GM10266 (cell line): ENCODE data around the gene TEX22.

ENCODE experiments used
- DNase-seq: peaks from one replicate; pipeline ENCODE4 v3.0.0; 2012; ENCODE audit errors: extremely low spot score
- TF ChIP-seq, protein P1 (sequence below): IDR thresholded peaks from 2 replicates; pipeline ENCODE4 v1.5.1; 2012; ENCODE audit warnings: mild to moderate bottlenecking, low read depth; ENCODE audit not compliant: control insufficient read depth, insufficient read depth; ENCODE audit errors: missing control alignments

Gene TEX22

DNA sequence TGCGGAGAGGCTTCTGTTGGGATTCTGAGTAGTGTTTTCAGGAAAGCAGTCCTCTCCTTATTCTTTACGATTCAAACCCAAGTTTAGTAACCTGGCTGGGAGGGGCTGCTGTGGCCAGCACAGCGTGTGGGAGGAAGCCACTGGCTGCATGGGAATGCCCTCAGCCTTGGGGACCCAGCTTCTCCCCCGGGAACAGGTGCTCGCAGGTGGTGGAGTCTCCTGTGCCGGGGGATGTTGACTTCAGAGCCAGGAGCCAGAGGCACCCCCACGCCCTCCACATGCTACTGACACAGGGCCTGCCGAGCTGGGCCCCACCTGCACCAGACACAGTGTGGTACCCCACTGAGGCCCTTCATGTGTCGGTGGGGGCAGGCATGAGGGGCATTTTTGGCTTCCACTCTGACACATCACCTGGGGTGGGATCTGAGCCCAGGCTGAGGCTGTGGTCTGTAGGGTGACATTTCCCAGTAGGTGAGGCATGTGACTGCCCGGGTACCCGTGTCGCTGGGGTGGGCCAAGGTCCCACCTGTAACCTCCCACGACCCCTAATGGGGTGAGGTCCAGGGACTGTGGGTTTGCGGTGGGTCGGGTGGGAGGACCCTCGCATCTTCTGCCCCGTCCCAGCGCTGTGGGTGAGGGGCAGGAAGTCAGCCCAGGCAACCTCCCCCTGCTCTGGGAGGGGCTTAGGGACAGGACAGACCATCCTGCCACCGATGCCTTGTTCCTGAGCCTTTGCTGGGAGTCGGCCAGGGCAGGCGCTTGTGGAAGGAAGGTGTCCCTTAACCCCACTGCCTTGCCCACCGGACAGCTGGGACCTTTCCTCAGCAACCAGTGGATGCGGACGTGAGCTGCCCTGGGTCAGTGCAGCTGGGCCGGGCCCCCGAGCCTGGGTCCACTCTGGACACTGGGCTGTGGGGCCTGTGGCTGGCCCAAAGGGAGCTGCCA is 47.8 kb downstream of the TEX22 start:
- DNase-seq = no peak
- TF ChIP-seq, protein P1, sequence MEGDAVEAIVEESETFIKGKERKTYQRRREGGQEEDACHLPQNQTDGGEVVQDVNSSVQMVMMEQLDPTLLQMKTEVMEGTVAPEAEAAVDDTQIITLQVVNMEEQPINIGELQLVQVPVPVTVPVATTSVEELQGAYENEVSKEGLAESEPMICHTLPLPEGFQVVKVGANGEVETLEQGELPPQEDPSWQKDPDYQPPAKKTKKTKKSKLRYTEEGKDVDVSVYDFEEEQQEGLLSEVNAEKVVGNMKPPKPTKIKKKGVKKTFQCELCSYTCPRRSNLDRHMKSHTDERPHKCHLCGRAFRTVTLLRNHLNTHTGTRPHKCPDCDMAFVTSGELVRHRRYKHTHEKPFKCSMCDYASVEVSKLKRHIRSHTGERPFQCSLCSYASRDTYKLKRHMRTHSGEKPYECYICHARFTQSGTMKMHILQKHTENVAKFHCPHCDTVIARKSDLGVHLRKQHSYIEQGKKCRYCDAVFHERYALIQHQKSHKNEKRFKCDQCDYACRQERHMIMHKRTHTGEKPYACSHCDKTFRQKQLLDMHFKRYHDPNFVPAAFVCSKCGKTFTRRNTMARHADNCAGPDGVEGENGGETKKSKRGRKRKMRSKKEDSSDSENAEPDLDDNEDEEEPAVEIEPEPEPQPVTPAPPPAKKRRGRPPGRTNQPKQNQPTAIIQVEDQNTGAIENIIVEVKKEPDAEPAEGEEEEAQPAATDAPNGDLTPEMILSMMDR = no peak

GRCh38 chr14:105446971-105447370 is 48.6 kb downstream of the TEX22 start:
- TF ChIP-seq, protein P1 = no peak
- DNase-seq = no peak

DNA sequence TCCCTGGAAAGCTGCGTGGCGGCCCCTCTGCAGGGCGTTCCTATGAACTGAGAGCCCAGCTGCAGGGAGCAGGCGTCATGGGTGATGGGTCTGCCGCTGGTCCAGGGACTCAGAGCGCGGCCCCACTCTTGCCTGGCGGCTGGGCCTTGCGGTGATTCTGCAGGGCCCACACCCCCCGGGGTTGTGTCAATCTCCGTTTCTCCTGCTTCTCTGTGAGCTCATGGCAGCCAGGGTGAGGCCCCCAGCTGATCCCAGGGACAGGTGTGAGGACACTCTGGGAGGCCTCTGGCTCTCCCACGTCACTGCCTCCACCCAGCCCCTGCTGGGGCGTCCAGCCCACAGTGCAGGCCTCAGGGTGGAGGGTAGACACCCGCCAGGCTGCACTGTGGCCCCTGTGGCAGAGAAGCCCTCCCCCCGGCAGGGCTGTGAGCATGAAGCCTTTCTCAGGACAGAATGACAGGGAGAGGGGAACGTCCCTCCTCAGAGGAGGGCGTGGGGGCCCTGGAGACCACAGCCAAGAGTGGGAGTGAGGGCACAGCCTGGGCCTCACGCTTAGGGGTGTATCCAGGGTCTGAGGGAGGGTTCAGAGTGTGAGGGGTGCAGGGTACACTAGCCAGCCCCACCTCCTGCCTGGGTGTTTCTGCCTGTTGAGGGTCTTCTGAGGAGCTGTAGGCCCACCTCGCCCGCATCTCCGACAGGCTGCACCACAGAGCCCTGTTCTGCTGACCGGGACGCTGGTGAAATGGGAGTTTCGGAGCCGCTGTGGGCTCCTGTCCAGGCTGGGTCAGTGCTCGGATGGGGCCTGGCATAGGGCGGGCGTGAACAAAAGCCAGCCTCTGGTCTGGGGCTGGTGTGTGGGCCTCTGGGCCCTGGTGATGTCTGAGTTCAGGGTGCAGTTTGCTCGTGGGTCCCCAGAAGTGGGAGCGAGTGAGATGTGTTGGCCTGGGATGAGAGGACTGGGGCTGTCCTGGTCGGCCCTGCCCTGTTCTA is 49.6 kb downstream of the TEX22 start:
- TF ChIP-seq, protein P1 = no peak
- no peak for DNase-seq

DNA sequence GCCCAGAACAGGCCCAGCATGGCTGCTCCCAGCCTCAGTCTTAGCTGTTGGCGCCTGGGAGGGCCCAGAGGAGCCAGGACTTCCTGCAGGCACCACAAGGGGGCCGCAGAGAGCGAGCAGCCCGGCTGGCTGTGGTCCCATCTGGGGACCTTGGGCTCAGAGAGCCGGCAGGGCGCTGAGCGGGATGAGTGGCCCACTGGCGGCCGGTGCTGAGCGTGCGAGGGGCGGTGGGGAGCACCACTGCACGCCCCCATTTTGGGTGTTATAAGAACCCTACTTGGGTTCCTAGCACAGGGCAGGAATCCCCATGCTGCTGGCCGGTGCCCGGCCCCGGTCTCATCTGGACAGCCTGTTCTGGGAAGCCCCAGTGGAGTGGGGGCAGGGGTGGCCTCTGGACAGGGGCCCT is 50.4 kb downstream of the TEX22 start:
- DNase-seq = peak; percentile 92
- TF ChIP-seq, protein P1 = peak; percentile 79

DNA sequence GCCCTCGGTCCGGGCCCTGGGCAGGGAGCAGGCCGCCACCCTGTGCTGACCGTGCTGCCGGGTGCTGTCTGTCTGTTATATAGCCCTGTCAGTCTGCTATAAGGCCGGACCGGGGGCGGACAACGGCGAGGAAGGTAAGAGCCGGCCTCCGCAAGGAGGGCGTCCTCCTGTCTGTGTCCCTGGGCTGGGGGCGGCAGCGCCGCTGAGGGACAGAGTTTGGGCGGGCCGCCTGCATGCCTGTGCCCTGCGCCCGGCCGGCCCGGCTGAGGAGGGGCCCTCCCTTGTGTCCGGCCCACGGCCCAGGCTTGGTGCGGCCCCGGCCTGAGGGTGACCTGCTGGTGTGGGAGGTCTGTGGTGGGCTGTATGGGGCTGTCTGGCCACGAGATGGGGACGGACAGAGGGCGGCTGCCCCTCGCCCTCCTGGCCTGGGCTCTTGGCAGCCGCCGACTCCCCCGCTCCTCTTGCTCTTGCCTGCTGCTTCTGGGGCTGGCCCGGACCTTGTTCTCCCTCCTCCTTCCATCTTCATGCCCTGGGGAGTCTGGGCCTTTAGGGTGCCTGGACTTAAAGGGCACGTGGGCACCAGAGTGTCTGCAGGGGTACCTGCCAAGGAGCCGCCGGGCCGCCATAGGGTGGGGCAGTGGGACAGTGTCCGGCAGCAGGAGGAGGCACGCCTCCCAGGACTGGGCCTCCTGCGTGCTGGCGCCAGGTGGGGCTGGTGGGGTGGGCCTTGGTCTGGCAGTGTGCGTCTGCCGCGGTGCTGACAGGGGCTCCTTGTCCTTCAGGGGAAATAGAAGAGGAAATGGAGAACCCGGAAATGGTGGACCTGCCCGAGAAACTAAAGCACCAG is 51.2 kb downstream of the TEX22 start:
- TF ChIP-seq, protein P1 = no peak
- no peak for DNase-seq

DNA sequence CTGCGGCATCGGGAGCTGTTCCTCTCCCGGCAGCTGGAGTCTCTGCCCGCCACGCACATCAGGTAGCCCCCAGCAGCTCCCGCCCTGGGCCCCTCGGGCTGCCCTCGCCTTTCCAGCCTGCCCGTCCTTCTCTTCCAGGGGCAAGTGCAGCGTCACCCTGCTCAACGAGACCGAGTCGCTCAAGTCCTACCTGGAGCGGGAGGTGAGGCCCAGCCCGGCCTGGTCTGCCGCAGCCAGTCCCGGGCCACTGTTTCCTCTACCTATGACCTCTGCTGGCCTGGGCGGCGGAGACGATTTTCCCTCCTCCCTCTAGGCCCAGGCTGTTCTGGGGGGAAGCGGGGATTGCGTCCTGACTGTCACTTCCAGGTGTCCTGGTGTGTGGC is 51.8 kb downstream of the TEX22 start:
- TF ChIP-seq, protein P1 = no peak
- DNase-seq = no peak
